ENCODE measurements around the gene ANKZF1. TPM values are rescaled to one million over a fixed set of nuclear protein-coding genes. Genes with fewer than 3 reads are reported as not detected.
A peak's percentile ranks its signal among the peaks of the same experiment; 100 is the strongest.
"Not testable (repeated sequence)": the region's sequence is repeated elsewhere in the genome, so short reads cannot be mapped to it uniquely, and the experiment has no call there.

ANKZF1 gene
- total RNA-seq (2014; rRNA removed; shearing (Covaris generic)), result 38.8 and 48.0 TPM in 2 replicates
- polyA plus RNA-seq (2014; cell fraction: nucleus; rRNA removed), result 123 and 171 TPM in 2 replicates

GRCh38 chr2:219229305-219230058 lies at the start of gene ANKZF1, which contains the start of gene ATG9A:
TSS of gene ANKZF1 (plus strand) at chr2:219229806. CDS start at chr2:219230258, 452 bp downstream.
TSS of gene ATG9A (minus strand) at chr2:219229636. CDS start at chr2:219228024, 1,612 bp downstream.
- peak; percentile 99 for DNase-seq (ENCODE audit: extremely low read depth, low read depth)

- DNase-seq (ENCODE audit: extremely low read depth, low read depth), result no peak
Measured at GRCh38 chr2:219180961-219181360, 48.6 kb upstream of the ANKZF1 start.

GRCh38 chr2:219181531-219181930 lies 48.1 kb upstream of the ANKZF1 start:
- no peak for DNase-seq (ENCODE audit: extremely low read depth, low read depth)

- no peak for DNase-seq (ENCODE audit: extremely low read depth, low read depth)
Measured at GRCh38 chr2:219182331-219183150, 47.1 kb upstream of the ANKZF1 start.

- no peak for DNase-seq (ENCODE audit: extremely low read depth, low read depth)
Measured at GRCh38 chr2:219183151-219183772, 46.3 kb upstream of the ANKZF1 start.

GRCh38 chr2:219184121-219184520 lies 45.5 kb upstream of the ANKZF1 start:
- DNase-seq (ENCODE audit: extremely low read depth, low read depth), result no peak

- DNase-seq (ENCODE audit: extremely low read depth, low read depth), result no peak
Measured at GRCh38 chr2:219186754-219187456, 42.7 kb upstream of the ANKZF1 start.

GRCh38 chr2:219197388-219197787 lies 32.2 kb upstream of the ANKZF1 start:
- DNase-seq (ENCODE audit: extremely low read depth, low read depth), result no peak

- DNase-seq (ENCODE audit: extremely low read depth, low read depth), result no peak
Measured at GRCh38 chr2:219198974-219199373, 30.6 kb upstream of the ANKZF1 start.

GRCh38 chr2:219199470-219200211 lies 30.0 kb upstream of the ANKZF1 start:
- DNase-seq (ENCODE audit: extremely low read depth, low read depth), result no peak

- DNase-seq (ENCODE audit: extremely low read depth, low read depth), result not testable (repeated sequence)
Measured at GRCh38 chr2:219200502-219201326, 28.9 kb upstream of the ANKZF1 start.

GRCh38 chr2:219201331-219201730 lies 28.3 kb upstream of the ANKZF1 start:
- DNase-seq (ENCODE audit: extremely low read depth, low read depth), result not testable (repeated sequence)

GRCh38 chr2:219204425-219205164 lies 25.0 kb upstream of the ANKZF1 start:
- no peak for DNase-seq (ENCODE audit: extremely low read depth, low read depth)

GRCh38 chr2:219205165-219205538 lies 24.5 kb upstream of the ANKZF1 start:
- DNase-seq (ENCODE audit: extremely low read depth, low read depth), result no peak

- no peak for DNase-seq (ENCODE audit: extremely low read depth, low read depth)
Measured at GRCh38 chr2:219205981-219206327, 23.7 kb upstream of the ANKZF1 start.

GRCh38 chr2:219206328-219207133 lies 23.1 kb upstream of the ANKZF1 start, which contains the start of gene ZFAND2B:
TSS of gene ZFAND2B (plus strand) at chr2:219206782. CDS start at chr2:219206988, 206 bp downstream.
- DNase-seq (ENCODE audit: extremely low read depth, low read depth), result peak; percentile 92

- no peak for DNase-seq (ENCODE audit: extremely low read depth, low read depth)
Measured at GRCh38 chr2:219207134-219207883, 22.3 kb upstream of the ANKZF1 start.

All from NCI-H460 (cell line).